ENCODE measurements around the gene ATF7IP. TPM values are rescaled to one million over a fixed set of nuclear protein-coding genes. Genes with fewer than 3 reads are reported as not detected.
A peak's percentile ranks its signal among the peaks of the same experiment; 100 is the strongest.
"Not testable (repeated sequence)": the region's sequence is repeated elsewhere in the genome, so short reads cannot be mapped to it uniquely, and the experiment has no call there.

ATF7IP gene
- total RNA-seq, 1 donor from 2014 or later, result 15.9 TPM

DNA sequence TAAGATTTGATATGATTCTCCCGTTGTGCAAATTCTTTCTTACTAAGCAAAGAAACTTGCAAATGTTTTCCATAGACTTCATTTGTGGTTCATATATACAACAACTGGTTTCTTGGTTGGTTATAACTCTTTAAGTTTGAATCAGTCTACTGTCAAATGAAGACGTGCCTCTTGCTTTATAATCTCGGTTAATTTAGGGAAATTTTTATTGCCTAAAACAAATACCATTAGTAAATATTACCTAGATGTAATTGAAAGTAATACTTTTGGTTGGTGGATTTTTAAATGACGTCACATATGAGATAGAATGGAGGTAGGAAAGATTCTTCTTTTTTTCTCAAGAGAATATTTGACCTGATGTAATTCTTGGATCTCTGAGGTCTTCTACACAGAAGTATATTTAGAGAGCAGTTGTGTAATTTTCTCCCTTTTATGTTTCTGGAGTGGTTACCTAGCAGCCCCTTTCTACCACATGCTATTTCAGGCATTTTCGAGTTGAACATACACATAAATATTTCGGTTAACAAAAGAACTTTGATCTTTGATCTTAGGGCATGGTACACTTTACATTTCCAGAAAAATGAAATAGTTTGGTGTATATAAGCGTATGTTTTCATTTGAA lies 1.7 kb downstream of the ATF7IP start:
- DNase-seq (ENCODE audit: low read depth in 2 of 2), result peak; percentile 47 to 65

DNA sequence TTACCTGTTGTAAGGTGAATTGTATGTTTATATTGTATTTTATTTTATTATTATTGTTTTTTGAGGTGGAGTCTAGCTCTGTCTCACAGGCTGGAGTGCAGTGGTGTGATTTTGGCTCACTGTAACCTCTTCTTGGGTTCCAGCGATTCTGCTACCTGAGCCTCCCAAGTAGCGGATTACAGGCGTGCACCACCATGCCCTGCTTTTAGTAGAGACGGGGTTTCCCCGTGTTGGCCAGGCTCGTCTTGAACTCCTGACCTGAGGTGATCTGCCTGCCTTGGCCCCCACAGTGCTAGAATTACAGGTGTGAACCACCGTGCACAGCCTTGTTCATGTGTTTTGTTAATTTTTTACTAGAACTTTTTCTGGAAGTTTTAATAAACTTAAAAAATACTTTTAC lies 3.8 kb downstream of the ATF7IP start:
- DNase-seq (ENCODE audit: low read depth in 2 of 2), result no peak

- peak; percentile 47 to 93 for DNase-seq (ENCODE audit: low read depth in 2 of 2)
These were observed 7.7 kb downstream of the ATF7IP start for GRCh38 chr12:14373217-14373616.

GRCh38 chr12:14379508-14379907 lies 14.0 kb downstream of the ATF7IP start:
- no peak for DNase-seq (ENCODE audit: low read depth in 2 of 2)

DNA sequence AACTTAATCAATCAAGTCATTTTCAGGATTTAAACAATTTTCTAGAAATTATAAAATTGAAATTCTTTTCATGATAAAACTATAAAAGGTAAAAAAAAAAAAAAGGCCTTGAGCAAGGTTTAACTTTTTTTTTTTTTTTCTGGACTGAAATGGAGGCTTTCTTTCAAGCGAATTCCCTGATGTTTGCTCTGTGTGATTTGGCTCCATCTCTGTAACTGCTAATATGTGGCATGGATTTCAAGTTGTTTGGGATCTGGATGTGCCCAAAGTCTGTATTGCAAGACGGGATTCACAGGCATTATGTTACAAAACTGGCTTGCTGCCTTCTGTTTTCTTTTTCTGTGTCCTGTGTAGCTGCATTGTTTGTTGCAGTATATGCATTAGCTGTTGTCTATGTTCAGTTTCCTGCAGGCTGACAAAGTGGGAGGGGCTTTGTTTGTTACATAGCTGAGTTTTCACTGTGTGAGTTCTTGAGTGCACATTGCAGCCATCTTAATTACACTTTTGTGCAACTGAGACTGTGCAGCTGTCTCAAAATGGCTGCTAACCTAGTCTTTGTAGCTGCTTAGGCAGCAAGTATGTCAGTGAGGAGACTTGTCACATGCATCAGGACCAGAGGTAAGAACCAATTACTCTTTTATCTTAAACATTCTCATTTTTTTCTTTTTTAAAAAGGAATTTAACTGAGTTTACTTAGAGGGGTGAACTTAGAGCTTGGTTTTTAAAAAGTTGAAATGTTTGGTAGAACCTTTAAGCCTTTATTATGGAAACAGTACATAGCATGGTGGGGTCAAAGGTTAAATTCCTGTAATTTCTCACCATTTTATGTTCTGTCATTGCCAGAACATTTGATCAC lies 19.5 kb downstream of the ATF7IP start:
- peak; percentile 82 to 90 for DNase-seq (ENCODE audit: low read depth in 2 of 2)

GRCh38 chr12:14387219-14387871 lies 21.9 kb downstream of the ATF7IP start:
- no peak for DNase-seq (ENCODE audit: low read depth in 2 of 2)

GRCh38 chr12:14390449-14390848 lies 25.0 kb downstream of the ATF7IP start:
- DNase-seq (ENCODE audit: low read depth in 2 of 2), result no peak

- peak; percentile 17 to 34 for DNase-seq (ENCODE audit: low read depth in 2 of 2)
These were observed 25.5 kb downstream of the ATF7IP start for GRCh38 chr12:14390870-14391530.

- peak in 1 of 2 donors; percentile 27 for DNase-seq (ENCODE audit: low read depth in 2 of 2)
These were observed 28.3 kb downstream of the ATF7IP start for GRCh38 chr12:14393751-14394150.

DNA sequence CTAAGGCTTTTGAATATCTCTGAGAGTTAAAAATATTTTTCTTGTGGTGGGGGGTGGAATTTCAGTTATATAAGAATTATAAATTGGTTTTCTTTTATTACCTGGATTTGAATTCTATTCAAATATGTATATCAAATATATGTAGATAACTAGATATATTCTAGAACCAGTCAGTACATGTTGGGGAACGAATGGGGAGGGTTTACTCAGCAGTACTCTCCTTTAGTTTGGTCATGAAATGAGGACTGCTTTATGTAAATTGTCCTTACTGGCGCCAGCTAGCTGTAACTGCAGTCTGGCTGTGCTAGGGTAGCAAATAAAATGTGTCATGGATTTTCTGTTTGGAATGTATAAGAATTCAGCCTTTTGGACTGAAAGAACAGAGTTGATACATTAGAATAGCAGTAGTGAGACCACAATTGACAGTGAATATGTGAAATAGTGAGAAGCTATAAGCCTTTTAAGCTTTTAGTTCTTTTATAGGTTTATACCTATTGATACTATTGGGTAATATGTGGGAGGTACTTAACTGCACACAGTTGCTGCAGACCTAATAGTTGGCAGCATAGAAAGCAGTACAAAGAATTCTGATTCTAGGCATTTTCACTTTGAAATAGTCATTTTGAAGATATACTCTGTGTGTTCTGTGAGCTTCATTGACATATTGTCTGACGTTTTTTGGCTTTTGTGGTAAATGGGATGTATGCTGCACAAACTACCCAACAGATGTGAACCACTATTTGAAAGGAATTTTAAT lies 29.0 kb downstream of the ATF7IP start:
- peak; percentile 70 to 81 for DNase-seq (ENCODE audit: low read depth in 2 of 2)

DNA sequence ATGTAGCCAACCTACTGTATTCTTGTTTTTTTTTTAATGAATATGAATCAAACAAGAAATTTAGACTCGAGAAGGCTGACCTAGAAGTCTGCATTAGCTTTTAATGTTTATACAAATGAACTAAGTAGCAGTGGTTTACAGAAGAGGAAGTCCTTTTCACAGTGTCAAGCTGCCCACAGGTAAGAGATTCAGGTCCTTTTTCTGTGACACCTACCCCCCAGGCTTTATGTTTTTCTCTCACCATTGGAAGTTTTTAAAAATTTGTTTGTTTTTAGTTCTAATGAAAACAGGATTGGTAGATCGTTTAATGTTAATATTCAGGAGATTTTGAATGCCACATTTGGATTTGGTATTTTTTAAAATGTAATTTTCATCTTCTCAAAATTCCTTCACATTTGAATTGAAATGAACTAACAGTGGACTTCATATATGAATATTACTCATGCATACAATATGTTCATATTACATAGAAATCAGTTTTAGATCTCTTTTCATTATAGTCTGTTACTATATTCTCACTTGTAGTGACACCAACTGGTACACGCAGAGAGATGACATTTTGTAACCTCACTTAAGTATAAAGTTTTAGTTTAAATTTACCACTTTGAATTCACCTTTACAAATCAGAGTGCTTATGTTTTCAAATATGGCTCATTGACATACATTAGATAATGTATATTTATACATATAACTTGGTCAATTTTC lies 29.7 kb downstream of the ATF7IP start:
- no peak for DNase-seq (ENCODE audit: low read depth in 2 of 2)

DNA sequence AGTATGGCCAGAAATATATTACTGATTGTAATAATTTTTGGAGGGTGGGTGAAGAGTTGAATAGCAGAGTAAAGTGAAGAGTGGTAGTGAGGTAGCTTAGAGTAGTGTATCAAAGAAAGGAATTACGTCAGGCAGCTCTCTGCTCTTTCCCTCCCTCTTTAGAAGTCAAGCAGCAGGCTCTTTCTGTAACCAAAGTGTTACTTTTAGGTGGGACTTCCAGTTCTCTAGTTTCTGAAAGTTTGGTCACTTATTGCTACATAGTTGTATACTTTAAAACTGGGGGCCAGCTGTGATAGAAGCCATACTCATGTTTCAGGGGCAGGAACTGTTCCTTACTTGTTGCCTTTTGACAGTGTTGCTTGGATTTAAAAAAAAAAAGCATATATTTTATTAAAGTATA lies 30.6 kb downstream of the ATF7IP start:
- no peak for DNase-seq (ENCODE audit: low read depth in 2 of 2)

GRCh38 chr12:14399871-14400270 lies 34.4 kb downstream of the ATF7IP start:
- peak; percentile 24 to 68 for DNase-seq (ENCODE audit: low read depth in 2 of 2)

GRCh38 chr12:14400599-14400998 lies 35.1 kb downstream of the ATF7IP start:
- DNase-seq (ENCODE audit: low read depth in 2 of 2), result no peak

DNA sequence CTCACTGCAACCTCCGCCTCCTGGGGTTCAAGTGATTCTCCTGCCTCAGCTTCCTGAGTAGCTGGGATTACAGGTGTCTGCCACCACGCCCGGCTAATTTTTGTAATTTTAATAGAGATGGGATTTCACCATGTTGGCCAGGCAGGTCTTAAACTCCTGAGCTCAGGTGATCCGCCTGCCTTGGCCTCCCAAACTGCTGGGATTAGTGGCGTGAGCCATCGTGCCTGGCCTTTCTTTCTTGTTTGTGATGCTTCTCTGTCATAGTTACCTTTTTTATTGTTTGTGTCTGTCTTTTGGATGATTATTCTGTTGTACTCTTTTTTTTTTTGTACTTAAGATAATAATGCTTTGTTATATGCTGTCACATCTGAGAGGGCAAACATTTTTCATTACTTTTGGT lies 35.8 kb downstream of the ATF7IP start:
- not testable (repeated sequence) for DNase-seq (ENCODE audit: low read depth in 2 of 2)

GRCh38 chr12:14402697-14403096 lies 37.2 kb downstream of the ATF7IP start:
- DNase-seq (ENCODE audit: low read depth in 2 of 2), result no peak

DNA sequence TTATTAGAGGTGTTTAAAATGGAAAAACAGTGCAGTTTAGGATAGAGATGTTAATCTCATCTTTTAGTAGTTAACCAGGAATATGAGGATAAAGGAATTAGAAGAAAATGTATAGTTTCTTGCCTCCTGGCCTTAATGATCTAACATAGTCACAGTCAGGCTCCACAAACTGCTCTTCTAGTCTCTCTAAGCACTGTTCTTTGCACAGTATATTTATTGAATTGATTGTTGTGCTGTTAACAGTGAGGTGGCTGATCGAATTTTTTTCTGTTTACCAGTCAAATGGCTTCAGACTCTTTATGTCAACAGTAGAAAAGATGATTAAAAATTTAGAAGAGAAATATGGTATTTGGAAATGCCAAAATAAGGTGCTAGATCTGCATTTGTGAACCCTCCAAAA lies 37.8 kb downstream of the ATF7IP start:
- DNase-seq (ENCODE audit: low read depth in 2 of 2), result no peak

DNA sequence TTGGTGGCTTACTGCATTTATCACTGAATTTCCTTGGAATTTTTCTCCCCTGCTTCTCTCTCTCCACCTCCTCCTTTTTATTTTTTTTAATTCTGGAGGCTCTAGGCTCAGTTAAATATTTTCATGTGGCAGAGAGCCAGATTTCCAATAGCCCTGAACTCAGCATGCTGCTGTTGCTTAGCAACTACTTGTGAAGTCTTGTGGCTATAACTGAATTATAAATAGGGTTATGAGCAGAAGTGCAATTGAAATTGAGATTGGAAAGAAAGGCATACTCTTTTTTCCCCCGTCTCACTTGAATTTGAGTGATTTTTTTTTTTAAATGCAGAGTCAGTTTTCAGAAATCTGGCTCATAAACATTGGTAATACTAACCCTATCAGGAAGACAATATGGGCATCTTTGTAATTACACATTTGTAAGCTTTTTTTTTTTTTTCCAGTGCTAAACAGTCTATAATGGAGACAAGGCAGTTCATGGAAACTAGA lies 38.3 kb downstream of the ATF7IP start:
- peak; percentile 84 for DNase-seq (ENCODE audit: low read depth in 2 of 2)

GRCh38 chr12:14405407-14405806 lies 39.9 kb downstream of the ATF7IP start:
- not testable (repeated sequence) for DNase-seq (ENCODE audit: low read depth in 2 of 2)

DNA sequence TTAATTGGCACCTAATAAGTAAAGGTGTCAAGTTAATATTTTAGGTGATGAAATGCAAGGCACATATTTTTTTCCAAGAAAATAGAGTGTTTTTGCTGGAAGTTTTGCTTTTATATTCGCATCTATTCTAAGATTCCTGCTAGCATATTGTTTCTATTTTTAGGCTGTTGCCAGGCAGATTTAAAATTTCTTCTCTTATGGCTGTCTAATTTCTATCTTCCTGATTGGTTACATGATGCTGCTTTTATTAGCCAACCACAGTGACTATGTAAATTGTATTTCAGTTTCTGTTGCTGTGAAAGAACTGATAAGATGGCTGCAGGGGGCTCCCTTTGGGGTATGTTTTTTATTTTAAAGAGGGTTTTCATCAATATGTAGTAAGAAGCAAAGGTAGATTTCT lies 42.7 kb downstream of the ATF7IP start:
- peak; percentile 41 to 43 for DNase-seq (ENCODE audit: low read depth in 2 of 2)
